Esophagus squamous epithelium (tissue), 5 donors: Measurements from ENCODE around the gene SACM1L. TPM values are rescaled to one million over a fixed set of nuclear protein-coding genes. Genes with fewer than 3 reads are reported as not detected.

Experiments
- DNase-seq: peaks from one replicate; lab custom pipeline; 2025; lab: John Stamatoyannopoulos, UW
- H3K27ac ChIP-seq, 4 donors: fragments of 200-600 bp; sonication (generic); one replicate each; pipeline ENCODE4 v1.5.1; 2016 to 2019; ENCODE audit warnings: mild to moderate bottlenecking in 1 of 4
- H3K27me3 ChIP-seq, 4 donors: fragments of 200-600 bp; sonication (generic); 1 replicate in 3 of 4; 2 replicates in 1 of 4; pipeline versions ENCODE4 v1.5.1 to v1.6.0; 2017 to 2021; ENCODE audit warnings: antibody characterized with exemption in 1 of 4
- H3K36me3 ChIP-seq, 3 donors: fragments of 200-600 bp; sonication (generic); one replicate each; pipeline ENCODE4 v1.5.1; 2016 to 2019
- H3K4me1 ChIP-seq, 3 donors: fragments of 200-600 bp; sonication (generic); one replicate each; pipeline ENCODE4 v1.5.1; 2017 to 2019
- H3K4me3 ChIP-seq, 4 donors: fragments of 200-600 bp; sonication (generic); 1 replicate in 3 of 4; 2 replicates in 1 of 4; pipeline ENCODE4 v1.5.1; 2016 to 2019; ENCODE audit warnings: mild to moderate bottlenecking in 2 of 4, moderate library complexity in 1 of 4
- H3K9me3 ChIP-seq, 3 donors: fragments of 200-600 bp; sonication (generic); one replicate each; pipeline ENCODE4 v1.5.1; 2016 to 2019
- POLR2A ChIP-seq, 4 donors: fragments of 450-650 bp; IDR thresholded peaks; one replicate each; pipeline ENCODE4 v1.6.1; 2017; ENCODE audit warnings: antibody characterized with exemption in 4 of 4, mild to moderate bottlenecking in 4 of 4, moderate library complexity in 3 of 4
- WGBS, 2 donors: methylation state at CpG; one replicate each; pipeline ENCODE4 v1.1.5; 2018; 5-methylcytosine and 5-hydroxymethylcytosine counted together
- intact Hi-C: fragments of 100-400 bp; cut with DNase I; formaldehyde crosslinking; loops from one replicate; pipeline ENCODE4 v1.15.0; 2022
- total RNA-seq, 4 donors: library from RNA; depleted of rRNA; stranded (reverse); fragments of >200 nt; gene quantifications; one replicate each; pipeline ENCODE4 v1.1.0, GENCODE V29; 2016
- TF ChIP-seq, protein P1 (sequence below), 6 experiments: fragments of 450-650 bp in 4 of 6; fragments of 200-600 bp in 2 of 6; sonication (generic) in 2 of 6; IDR thresholded peaks; one replicate each; pipeline ENCODE4 v1.5.1; 2016 to 2019; ENCODE audit warnings: antibody characterized with exemption in 6 of 6, mild to moderate bottlenecking in 4 of 6, moderate library complexity in 4 of 6
- donor health status: DM: yes; HTN: yes; CAD: no.

Gene SACM1L
- total RNA-seq, 4 donors from 2014 or later, result 22.7 to 42.2 (median 27.2) TPM

DNA sequence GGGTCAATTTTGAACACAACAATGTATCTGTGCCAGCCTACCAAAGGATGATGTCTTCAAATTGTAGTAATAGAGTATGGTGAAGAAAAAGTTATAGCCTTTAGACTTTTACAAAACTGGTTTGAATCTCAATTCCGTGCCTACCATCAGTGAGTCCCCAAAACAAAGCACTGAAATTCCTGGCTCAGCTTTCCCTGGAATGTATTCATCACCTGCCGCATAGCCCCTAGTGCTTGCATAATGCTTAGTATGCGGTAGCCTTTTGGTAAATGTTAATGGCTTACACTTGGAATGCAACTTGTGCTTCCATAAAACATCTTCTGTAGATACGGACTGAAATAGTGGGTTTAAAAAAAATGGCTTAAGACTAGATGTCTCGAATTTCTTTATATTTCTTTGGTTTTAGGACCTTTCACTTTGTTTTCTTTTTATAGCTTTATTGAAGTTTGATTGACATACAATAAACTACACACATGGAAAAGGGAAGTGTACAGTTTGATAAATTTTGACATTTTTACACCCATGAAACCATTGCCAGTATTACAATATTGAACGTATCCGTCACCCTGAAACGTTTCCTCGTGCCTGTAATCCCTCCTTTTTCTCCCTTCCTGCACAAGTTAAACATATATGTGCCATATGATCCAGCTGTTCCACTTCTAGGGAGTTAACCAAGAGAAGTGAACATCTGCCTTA lies 12.1 kb downstream of the SACM1L start:
- H3K36me3 ChIP-seq, result peaks cover 0 to 40% (median 6%) of the 10 kb centered on the region in 3 donors
- no peaks in the 10 kb centered on the region for H3K4me1 ChIP-seq
- intact Hi-C loops, result no loop called here
- H3K4me3 ChIP-seq, result no peak overlapping the region
- DNase-seq, result no peak
- no peaks in the 10 kb centered on the region for H3K27me3 ChIP-seq
- no peak for TF ChIP-seq POLR2A (IDR thresholded peaks at IDR 0.05)
- TF ChIP-seq, protein P1, sequence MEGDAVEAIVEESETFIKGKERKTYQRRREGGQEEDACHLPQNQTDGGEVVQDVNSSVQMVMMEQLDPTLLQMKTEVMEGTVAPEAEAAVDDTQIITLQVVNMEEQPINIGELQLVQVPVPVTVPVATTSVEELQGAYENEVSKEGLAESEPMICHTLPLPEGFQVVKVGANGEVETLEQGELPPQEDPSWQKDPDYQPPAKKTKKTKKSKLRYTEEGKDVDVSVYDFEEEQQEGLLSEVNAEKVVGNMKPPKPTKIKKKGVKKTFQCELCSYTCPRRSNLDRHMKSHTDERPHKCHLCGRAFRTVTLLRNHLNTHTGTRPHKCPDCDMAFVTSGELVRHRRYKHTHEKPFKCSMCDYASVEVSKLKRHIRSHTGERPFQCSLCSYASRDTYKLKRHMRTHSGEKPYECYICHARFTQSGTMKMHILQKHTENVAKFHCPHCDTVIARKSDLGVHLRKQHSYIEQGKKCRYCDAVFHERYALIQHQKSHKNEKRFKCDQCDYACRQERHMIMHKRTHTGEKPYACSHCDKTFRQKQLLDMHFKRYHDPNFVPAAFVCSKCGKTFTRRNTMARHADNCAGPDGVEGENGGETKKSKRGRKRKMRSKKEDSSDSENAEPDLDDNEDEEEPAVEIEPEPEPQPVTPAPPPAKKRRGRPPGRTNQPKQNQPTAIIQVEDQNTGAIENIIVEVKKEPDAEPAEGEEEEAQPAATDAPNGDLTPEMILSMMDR (IDR thresholded peaks at IDR 0.05), result no peak
- no peaks in the 10 kb centered on the region for H3K9me3 ChIP-seq
- WGBS, 2 donors, result 72 to 76% methylated on average over 9 of the region's 9 CpGs
- no peak overlapping the region for H3K27ac ChIP-seq

DNA sequence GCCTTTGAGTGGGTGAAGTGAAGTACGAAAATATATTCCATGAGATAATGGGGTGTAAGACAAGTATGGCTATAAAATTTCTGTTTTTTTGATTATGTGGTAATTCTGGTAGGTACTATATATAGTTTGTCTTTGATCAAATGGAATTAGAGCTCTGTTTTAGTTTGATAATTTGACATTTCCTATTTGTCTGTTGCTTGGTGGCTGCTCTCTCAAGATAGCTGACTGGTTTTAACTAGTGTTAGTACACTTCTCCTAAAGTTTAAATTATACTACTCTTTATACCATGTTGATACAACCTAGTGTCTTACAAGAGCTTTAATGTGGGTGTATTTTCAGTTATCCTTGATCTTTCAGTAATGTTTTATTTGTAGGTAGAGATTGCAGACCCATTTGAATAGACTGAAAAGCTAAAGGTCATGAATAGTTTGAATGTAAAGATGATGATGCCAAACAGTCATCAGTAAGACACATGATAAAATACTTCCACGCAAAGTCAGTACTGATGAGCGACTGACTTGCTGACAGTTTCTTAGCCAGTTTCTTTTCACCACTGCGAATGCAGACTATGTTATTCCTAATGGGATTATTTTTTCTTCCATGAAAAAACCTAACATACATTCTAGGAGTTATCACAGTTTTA lies 15.2 kb downstream of the SACM1L start:
- no peak for DNase-seq
- H3K4me1 ChIP-seq, result no peaks in the 10 kb centered on the region
- H3K9me3 ChIP-seq, result no peaks in the 10 kb centered on the region
- intact Hi-C loops, result no loop called here
- H3K36me3 ChIP-seq, result peaks cover 0 to 52% (median 9%) of the 10 kb centered on the region in 3 donors
- 95% methylated on average over 4 of the region's 4 CpGs for WGBS, 2 donors
- TF ChIP-seq, protein P1 (IDR thresholded peaks at IDR 0.05), result no peak
- no peak for TF ChIP-seq POLR2A (IDR thresholded peaks at IDR 0.05)
- H3K27me3 ChIP-seq, result no peaks in the 10 kb centered on the region
- H3K27ac ChIP-seq, result no peak overlapping the region
- H3K4me3 ChIP-seq, result no peak overlapping the region

DNA sequence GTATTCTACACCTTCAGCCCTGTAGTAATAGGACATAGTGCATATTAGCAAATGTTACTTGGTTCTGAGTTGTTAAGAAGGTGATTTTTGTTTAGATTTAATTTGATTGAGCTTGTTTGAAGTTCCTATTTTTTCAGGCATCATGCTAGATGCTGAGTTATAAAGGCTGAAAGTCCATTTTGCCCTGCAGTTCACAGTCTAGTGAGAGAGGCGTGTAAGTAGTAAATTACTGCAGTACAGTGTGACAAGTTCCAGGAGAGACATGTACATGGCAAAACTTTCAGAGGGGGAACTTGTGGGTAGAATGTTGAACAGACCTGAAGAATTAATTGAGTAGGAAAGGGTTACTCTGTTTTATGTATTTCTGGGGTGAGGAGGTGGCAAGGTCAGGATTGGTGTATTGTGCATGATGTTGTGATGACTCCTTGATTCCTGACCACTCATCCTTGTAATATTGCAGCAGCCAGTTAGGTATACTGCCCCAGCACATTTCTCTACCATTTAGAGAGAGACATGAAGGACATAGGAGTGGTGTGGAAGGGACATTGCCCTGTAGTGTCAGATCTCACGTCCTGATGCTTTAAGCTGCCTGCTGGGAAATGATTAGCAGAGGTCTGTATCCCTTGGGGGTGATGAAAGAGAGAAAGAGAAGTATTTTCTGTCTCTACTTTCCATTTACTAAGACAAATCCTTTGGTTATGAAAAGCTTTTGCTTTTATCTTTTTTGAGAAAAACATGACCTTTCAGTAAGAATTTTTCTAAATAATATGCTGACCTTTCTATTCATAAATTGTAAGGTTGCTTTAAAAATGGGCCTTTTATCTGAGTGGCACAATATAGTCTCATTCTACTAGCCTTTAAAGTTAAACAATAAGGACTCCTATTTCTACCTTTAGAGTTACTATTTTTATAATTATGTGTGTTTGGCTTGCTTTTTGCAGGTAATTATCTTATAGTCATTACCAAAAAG lies 16.9 kb downstream of the SACM1L start:
- no peaks in the 10 kb centered on the region for H3K27me3 ChIP-seq
- peaks cover 0 to 70% (median 9%) of the 10 kb centered on the region in 3 donors for H3K36me3 ChIP-seq
- H3K27ac ChIP-seq, result no peak overlapping the region
- no peak overlapping the region for H3K4me3 ChIP-seq
- intact Hi-C loops, result no loop called here
- H3K9me3 ChIP-seq, result no peaks in the 10 kb centered on the region
- DNase-seq, result no peak
- TF ChIP-seq, protein P1 (IDR thresholded peaks at IDR 0.05), result no peak
- TF ChIP-seq POLR2A (IDR thresholded peaks at IDR 0.05), result no peak
- WGBS, 2 donors, result 69 to 84% methylated on average over 2 of the region's 2 CpGs
- H3K4me1 ChIP-seq, result no peaks in the 10 kb centered on the region

DNA sequence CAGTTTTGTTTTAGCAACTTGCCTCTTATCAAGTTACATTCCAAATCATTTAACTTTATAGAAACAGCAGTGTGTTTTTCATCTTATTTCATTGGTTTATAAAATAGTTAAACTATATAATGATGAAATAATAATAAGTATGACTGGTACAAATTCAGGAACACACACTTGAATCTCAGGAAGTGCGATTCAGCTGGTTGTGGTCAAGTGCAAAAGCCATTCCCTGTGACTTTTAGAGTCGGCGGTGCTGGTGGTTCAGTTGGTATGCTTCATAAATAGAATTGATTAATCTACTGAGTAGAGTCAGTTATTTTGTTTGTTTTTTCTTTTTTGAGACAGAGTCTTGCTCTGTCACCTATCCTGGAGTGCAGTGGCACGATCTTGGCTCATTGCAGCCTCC lies 22.7 kb downstream of the SACM1L start:
- Histone ChIP-seq H3K4me1 (no peaks in the 10 kb centered on the region), H3K27me3 (no peaks in the 10 kb centered on the region), H3K27ac (no peak overlapping the region), H3K9me3 (no peaks in the 10 kb centered on the region), H3K36me3 (peaks cover 6 to 89% (median 12%) of the 10 kb centered on the region in 3 donors), H3K4me3 (no peak overlapping the region)
- DNase-seq, result no peak
- 77 to 83% methylated on average over 4 of the region's 4 CpGs for WGBS, 2 donors
- intact Hi-C loops, result no loop called here
- TF ChIP-seq, protein P1 (IDR thresholded peaks at IDR 0.05), result no peak
- no peak for TF ChIP-seq POLR2A (IDR thresholded peaks at IDR 0.05)
